Keratinocyte (primary cell): Measurements from ENCODE around the gene INTS3.

Experiments used
- CTCF ChIP-seq, 3 experiments: IDR thresholded peaks in 1 of 3; conservative IDR thresholded peaks in 1 of 3; optimal IDR thresholded peaks in 1 of 3; 2 replicates in 2 of 3; 3 replicates in 1 of 3; pipeline versions ENCODE3 to v1.5.1; 2011; ENCODE audit warnings: low read length in 3 of 3, mild to moderate bottlenecking in 3 of 3, moderate library complexity in 2 of 3, control low read depth in 1 of 3, inconsistent platforms in 1 of 3; ENCODE audit not compliant: insufficient read depth in 2 of 3; ENCODE audit errors: extremely low read depth in 1 of 3
- EZH2 ChIP-seq: IDR thresholded peaks from one replicate; pipeline ENCODE4 v1.6.1; 2012; ENCODE audit warnings: inconsistent platforms, mild to moderate bottlenecking, low read length, moderate library complexity

GRCh38 chr1:153775458-153776327 is 47.8 kb downstream of the INTS3 start:
- TF ChIP-seq CTCF (optimal IDR thresholded peaks at IDR 0.05 in 1 of 3, IDR thresholded peaks at IDR 0.05 in 1 of 3, conservative IDR thresholded peaks at IDR 0.05 in 1 of 3; ENCODE audit: extremely low read depth in 1 of 3, insufficient read depth in 2 of 3, low read length in 3 of 3) (peak in 1 of 3 experiments; percentile 11), EZH2 (no peak)
